Ovary (tissue), 3 donors: Measurements from ENCODE around the gene TSPEAR.

Experiments
- EP300 ChIP-seq: sonication (generic); formaldehyde crosslinking; IDR thresholded peaks from one replicate; pipeline ENCODE4 v1.6.1; 2017; ENCODE audit warnings: antibody characterized with exemption
- POLR2A ChIP-seq: fragments of 450-650 bp; IDR thresholded peaks from one replicate; pipeline ENCODE4 v1.6.1; 2017; ENCODE audit warnings: antibody characterized with exemption, mild to moderate bottlenecking, moderate library complexity
- TF ChIP-seq, protein P1 (sequence below), 3 donors: fragments of 450-650 bp in 2 of 3; fragments of 200-600 bp in 1 of 3; IDR thresholded peaks; one replicate each; pipeline versions ENCODE4 v1.5.1 to v1.8.0; 2016 to 2022; ENCODE audit warnings: antibody characterized with exemption in 3 of 3, mild to moderate bottlenecking in 1 of 3
- donor health status: DM: no; HTN: no; CAD: no.

- TF ChIP-seq, protein P1, sequence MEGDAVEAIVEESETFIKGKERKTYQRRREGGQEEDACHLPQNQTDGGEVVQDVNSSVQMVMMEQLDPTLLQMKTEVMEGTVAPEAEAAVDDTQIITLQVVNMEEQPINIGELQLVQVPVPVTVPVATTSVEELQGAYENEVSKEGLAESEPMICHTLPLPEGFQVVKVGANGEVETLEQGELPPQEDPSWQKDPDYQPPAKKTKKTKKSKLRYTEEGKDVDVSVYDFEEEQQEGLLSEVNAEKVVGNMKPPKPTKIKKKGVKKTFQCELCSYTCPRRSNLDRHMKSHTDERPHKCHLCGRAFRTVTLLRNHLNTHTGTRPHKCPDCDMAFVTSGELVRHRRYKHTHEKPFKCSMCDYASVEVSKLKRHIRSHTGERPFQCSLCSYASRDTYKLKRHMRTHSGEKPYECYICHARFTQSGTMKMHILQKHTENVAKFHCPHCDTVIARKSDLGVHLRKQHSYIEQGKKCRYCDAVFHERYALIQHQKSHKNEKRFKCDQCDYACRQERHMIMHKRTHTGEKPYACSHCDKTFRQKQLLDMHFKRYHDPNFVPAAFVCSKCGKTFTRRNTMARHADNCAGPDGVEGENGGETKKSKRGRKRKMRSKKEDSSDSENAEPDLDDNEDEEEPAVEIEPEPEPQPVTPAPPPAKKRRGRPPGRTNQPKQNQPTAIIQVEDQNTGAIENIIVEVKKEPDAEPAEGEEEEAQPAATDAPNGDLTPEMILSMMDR (IDR thresholded peaks at IDR 0.05), result no peak
- TF ChIP-seq POLR2A (no peak), EP300 (no peak)
Observed at GRCh38 chr21:44505673-44506278, 205.6 kb downstream of the TSPEAR start.
